ENCODE measurements around the gene ADRA2C. TPM values are rescaled to one million over a fixed set of nuclear protein-coding genes. Genes with fewer than 3 reads are reported as not detected.

ADRA2C gene
- total RNA-seq, 6 experiments from 2014 or later: 0.17 to 0.81 (median 0.65) TPM; not detected in 1

- no peaks in the 10 kb centered on the region for H3K4me1 ChIP-seq
- no peak for DNase-seq
- no peak overlapping the region for H3K27ac ChIP-seq
- no peaks in the 10 kb centered on the region for H3K27me3 ChIP-seq
- 40% methylated on average over 6 of the region's 6 CpGs for WGBS (ENCODE audit: insufficient coverage, low coverage, low lambda C conversion rate, missing lambda C conversion rate)
- intact Hi-C loops (cut with DNase I): no loop called here
- H3K9me3 ChIP-seq: no peaks in the 10 kb centered on the region
- no peak for ATAC-seq
- no peaks in the 10 kb centered on the region for H3K36me3 ChIP-seq
- no peak overlapping the region for H3K4me3 ChIP-seq
- TF ChIP-seq CTCF (IDR thresholded peaks at IDR 0.05) (no peak), POLR2A (IDR thresholded peaks at IDR 0.05) (no peak)
Measured at GRCh38 chr4:3736806-3737205, 29.4 kb upstream of the ADRA2C start.

- ATAC-seq (no peak), DNase-seq (no peak)
- H3K36me3 ChIP-seq: no peaks in the 10 kb centered on the region
- no peak for TF ChIP-seq CTCF (IDR thresholded peaks at IDR 0.05)
- no peak for TF ChIP-seq POLR2A (IDR thresholded peaks at IDR 0.05)
- intact Hi-C loops (cut with DNase I): no loop called here
- peaks cover 0 to 11% of the 10 kb centered on the region in 2 donors for H3K27me3 ChIP-seq
- H3K4me1 ChIP-seq: no peaks in the 10 kb centered on the region
- H3K27ac ChIP-seq: no peak overlapping the region
- H3K4me3 ChIP-seq: no peak overlapping the region
- WGBS (ENCODE audit: insufficient coverage, low coverage, low lambda C conversion rate, missing lambda C conversion rate): no CpG with 5 or more reads among the region's 13 CpGs
- no peaks in the 10 kb centered on the region for H3K9me3 ChIP-seq
Measured at GRCh38 chr4:3739577-3739976, 26.6 kb upstream of the ADRA2C start.

- intact Hi-C loops (cut with DNase I): no loop called here
- Histone ChIP-seq H3K9me3 (no peaks in the 10 kb centered on the region), H3K4me3 (no peak overlapping the region), H3K4me1 (no peaks in the 10 kb centered on the region), H3K36me3 (no peaks in the 10 kb centered on the region), H3K27me3 (peaks cover 0 to 11% of the 10 kb centered on the region in 2 donors), H3K27ac (no peak overlapping the region)
- ATAC-seq: no peak
- 72% methylated on average over 5 of the region's 25 CpGs for WGBS (ENCODE audit: insufficient coverage, low coverage, low lambda C conversion rate, missing lambda C conversion rate)
- TF ChIP-seq POLR2A (IDR thresholded peaks at IDR 0.05) (no peak), CTCF (IDR thresholded peaks at IDR 0.05) (no peak)
- DNase-seq: no peak
Measured at GRCh38 chr4:3740256-3740655, 25.9 kb upstream of the ADRA2C start.

GRCh38 chr4:3741217-3742011 is 24.8 kb upstream of the ADRA2C start:
- Histone ChIP-seq H3K27ac (no peak overlapping the region), H3K4me1 (no peaks in the 10 kb centered on the region), H3K27me3 (peaks cover 0 to 11% of the 10 kb centered on the region in 2 donors), H3K36me3 (no peaks in the 10 kb centered on the region), H3K4me3 (no peak overlapping the region), H3K9me3 (no peaks in the 10 kb centered on the region)
- DNase-seq (no peak), ATAC-seq (no peak)
- WGBS (ENCODE audit: insufficient coverage, low coverage, low lambda C conversion rate, missing lambda C conversion rate): 80% methylated on average over 1 of the region's 19 CpGs
- TF ChIP-seq CTCF (IDR thresholded peaks at IDR 0.05) (no peak), POLR2A (IDR thresholded peaks at IDR 0.05) (no peak)
- intact Hi-C loops (cut with DNase I): no loop called here

Measured in right lobe of liver (tissue), 6 donors.